Mesodermal cell (in vitro differentiated cells): ENCODE data around the gene TNS3.

ENCODE experiments used
- H3K27ac ChIP-seq: 2 replicates; pipeline ENCODE4 v1.7.0; 2013; ENCODE audit warnings: mild to moderate bottlenecking, low read depth, low read length, moderate library complexity; ENCODE audit not compliant: severe bottlenecking
- H3K36me3 ChIP-seq: 2 replicates; pipeline ENCODE4 v1.7.1; 2013; ENCODE audit warnings: mild to moderate bottlenecking, low read length, moderate library complexity; ENCODE audit not compliant: control insufficient read depth, insufficient read depth
- H3K4me1 ChIP-seq: one replicate; pipeline ENCODE4 v1.7.1; 2013; ENCODE audit warnings: mild to moderate bottlenecking, low read length; ENCODE audit not compliant: insufficient read depth, control insufficient read depth, poor library complexity, severe bottlenecking
- H3K4me3 ChIP-seq: 2 replicates; pipeline ENCODE4 v1.7.0; 2013; ENCODE audit warnings: low read length, control low read depth, mild to moderate bottlenecking; ENCODE audit not compliant: insufficient read depth, poor library complexity, severe bottlenecking; ENCODE audit errors: extremely low read depth
- H3K9me3 ChIP-seq: 2 replicates; pipeline ENCODE4 v1.7.1; 2013; ENCODE audit warnings: mild to moderate bottlenecking, low read length, moderate library complexity; ENCODE audit not compliant: control insufficient read depth
- WGBS, 2 experiments: methylation state at CpG; one replicate each; pipeline ENCODE4 v1.1.5; 2013; ENCODE audit warnings: missing lambda C conversion rate in 2 of 2; ENCODE audit not compliant: insufficient coverage in 2 of 2; 5-methylcytosine and 5-hydroxymethylcytosine counted together

TNS3 gene

DNA sequence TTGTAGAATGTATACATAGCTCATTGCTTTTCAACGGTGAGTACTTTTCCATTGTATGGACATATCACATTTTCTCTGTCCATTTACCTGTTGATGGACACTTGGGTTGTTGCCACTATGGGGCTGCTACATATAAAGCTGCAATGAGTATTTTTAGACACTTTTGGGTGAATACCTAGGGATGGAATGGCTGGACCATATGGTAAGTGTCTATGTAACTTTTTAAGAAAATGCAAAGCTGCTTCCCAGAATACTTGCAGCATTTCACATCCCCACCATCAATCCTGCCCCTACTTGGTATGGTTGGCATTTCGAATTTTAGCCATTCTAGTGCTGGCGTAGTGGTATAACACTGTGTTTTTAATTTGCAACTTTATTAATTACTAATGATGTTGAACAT lies 274.6 kb downstream of the TNS3 start:
- H3K27ac ChIP-seq = no peak overlapping the region
- no peak overlapping the region for H3K4me3 ChIP-seq
- WGBS, 2 experiments = no CpG with 5 or more reads among the region's 3 CpGs
- H3K36me3 ChIP-seq = peaks cover 32% of the 10 kb centered on the region
- no peaks in the 10 kb centered on the region for H3K4me1 ChIP-seq
- no peaks in the 10 kb centered on the region for H3K9me3 ChIP-seq

- Histone ChIP-seq H3K9me3 (no peaks in the 10 kb centered on the region), H3K36me3 (peaks cover 37% of the 10 kb centered on the region), H3K27ac (no peak overlapping the region), H3K4me3 (no peak overlapping the region), H3K4me1 (no peaks in the 10 kb centered on the region)
- 93 to 94% methylated on average over 24 to 27 of the region's 27 CpGs for WGBS, 2 experiments
Observed at GRCh38 chr7:47304727-47305719, 276.9 kb downstream of the TNS3 start.

DNA sequence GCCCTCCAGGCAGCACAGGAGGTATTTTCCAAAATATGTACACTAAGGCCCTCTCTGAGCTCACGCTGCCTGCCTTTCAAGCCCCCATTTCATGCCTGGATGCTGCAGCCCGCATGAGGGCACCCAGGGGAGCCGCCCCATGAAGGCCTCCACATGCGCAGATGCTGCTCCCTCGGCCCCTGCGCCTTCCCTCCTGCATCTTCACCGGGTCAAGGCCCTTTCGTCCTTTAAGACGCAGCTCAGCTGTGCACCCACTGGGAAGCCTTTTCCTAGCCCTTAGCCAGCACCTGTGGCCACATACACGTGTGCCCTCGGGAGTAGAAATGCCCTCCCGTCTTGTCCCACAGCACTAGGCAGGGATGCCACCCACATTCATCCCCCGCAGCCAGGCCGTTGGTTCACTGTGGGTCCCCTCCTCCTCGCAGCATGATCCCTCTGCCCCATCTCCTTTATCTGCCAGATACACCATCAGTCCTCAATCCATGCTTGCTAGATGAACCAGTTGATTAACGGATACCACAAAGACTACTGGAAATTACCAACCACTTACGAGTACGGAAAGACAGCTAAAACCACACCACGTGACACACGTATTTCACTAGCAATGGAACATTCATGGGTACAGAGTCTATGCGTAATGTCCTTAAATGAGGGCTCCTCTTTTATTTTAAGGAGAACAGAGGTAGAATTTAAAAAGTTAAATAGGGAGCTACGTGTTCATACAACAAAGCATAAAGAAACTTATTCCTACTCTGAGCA lies 278.0 kb downstream of the TNS3 start:
- Histone ChIP-seq H3K27ac (no peak overlapping the region), H3K4me1 (no peaks in the 10 kb centered on the region), H3K4me3 (no peak overlapping the region), H3K36me3 (peaks cover 45% of the 10 kb centered on the region), H3K9me3 (no peaks in the 10 kb centered on the region)
- WGBS, 2 experiments = 96 to 98% methylated on average over 13 to 18 of the region's 22 CpGs

GRCh38 chr7:47303014-47303694 lies 278.8 kb downstream of the TNS3 start:
- H3K4me1 ChIP-seq = no peaks in the 10 kb centered on the region
- no peak overlapping the region for H3K4me3 ChIP-seq
- H3K27ac ChIP-seq = no peak overlapping the region
- 91 to 92% methylated on average over 27 to 29 of the region's 30 CpGs for WGBS, 2 experiments
- peaks cover 45% of the 10 kb centered on the region for H3K36me3 ChIP-seq
- no peaks in the 10 kb centered on the region for H3K9me3 ChIP-seq

DNA sequence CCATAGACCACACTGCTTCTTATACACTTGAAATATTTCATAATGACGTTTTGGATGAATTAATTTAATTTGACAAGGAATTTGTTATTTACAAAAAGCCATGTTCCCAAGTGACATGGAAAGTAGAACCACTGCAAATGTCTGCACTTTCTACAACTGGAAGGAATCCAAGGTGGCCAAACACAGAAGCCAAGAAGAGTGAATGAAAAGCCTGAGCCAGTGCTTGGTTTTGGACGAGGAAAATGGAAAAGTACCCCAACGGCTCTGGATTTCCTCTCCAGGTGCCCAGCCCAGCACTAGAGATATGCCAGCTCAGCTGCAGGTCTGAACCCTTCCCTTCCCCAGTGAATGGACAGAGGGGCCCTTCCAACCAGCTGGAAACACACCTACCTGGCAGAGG lies 279.4 kb downstream of the TNS3 start:
- H3K4me1 ChIP-seq = no peaks in the 10 kb centered on the region
- H3K4me3 ChIP-seq = no peak overlapping the region
- H3K9me3 ChIP-seq = no peaks in the 10 kb centered on the region
- H3K27ac ChIP-seq = no peak overlapping the region
- H3K36me3 ChIP-seq = peaks cover 45% of the 10 kb centered on the region
- WGBS, 2 experiments = 93 to 95% methylated on average over 2 of the region's 3 CpGs

GRCh38 chr7:47301657-47302295 lies 280.1 kb downstream of the TNS3 start:
- Histone ChIP-seq H3K4me1 (no peaks in the 10 kb centered on the region), H3K27ac (no peak overlapping the region), H3K36me3 (peaks cover 52% of the 10 kb centered on the region), H3K9me3 (no peaks in the 10 kb centered on the region), H3K4me3 (no peak overlapping the region)
- 94 to 96% methylated on average over 8 to 9 of the region's 10 CpGs for WGBS, 2 experiments

DNA sequence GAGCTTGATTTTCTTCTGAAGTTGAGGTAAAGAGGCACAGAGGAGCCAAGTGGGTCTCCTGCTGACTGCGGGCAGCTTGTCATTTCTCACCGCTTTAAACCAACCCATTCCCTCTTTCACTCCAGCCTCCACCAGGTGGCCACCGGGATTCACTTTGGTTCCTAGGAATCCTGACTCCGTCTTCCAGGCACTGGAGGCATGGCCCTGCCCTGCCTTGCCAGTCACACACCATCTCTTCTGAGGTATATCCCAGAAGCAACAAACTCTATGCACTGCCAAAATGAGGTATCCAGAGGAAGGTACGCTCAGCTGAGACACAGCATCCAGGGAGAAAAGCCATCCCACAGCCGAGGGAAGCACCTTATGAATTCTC lies 280.8 kb downstream of the TNS3 start:
- peaks cover 59% of the 10 kb centered on the region for H3K36me3 ChIP-seq
- H3K9me3 ChIP-seq = no peaks in the 10 kb centered on the region
- H3K4me1 ChIP-seq = no peaks in the 10 kb centered on the region
- WGBS, 2 experiments = 20 to 60% methylated on average over 1 to 6 of the region's 6 CpGs
- H3K4me3 ChIP-seq = no peak overlapping the region
- no peak overlapping the region for H3K27ac ChIP-seq

DNA sequence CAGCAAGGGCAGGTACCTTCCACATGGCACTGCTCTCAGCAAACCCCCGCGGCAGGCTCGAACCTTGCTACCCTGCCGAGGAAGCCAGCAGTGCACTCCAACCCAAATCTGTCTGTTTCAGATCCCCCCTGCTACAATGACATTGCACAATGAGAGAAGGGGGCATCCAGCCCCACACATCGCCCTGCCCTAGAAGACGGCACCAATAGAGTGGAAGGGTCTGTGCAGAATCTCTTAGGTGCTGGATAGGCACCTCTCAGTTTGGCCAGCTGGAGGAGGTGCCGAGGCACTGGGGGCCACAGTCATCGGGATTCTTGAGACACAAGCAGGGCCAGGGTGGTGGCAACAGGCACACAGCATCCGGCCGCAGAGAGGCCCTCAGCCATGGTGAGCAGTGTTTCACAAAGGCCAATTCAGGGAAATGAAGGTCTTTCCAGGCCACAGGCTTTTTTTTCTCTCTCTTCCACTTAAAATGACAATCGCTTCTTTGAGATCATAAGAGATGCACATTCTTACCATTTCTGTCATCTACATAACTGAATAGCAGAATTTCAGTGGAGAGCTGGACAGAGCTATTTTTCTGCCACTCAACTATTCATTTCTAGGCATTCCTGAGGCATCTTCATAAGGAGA lies 281.3 kb downstream of the TNS3 start:
- H3K36me3 ChIP-seq = peaks cover 64% of the 10 kb centered on the region

GRCh38 chr7:47299496-47299895 lies 282.4 kb downstream of the TNS3 start:
- Histone ChIP-seq H3K9me3 (no peaks in the 10 kb centered on the region), H3K36me3 (peaks cover 70% of the 10 kb centered on the region), H3K4me3 (no peak overlapping the region), H3K27ac (no peak overlapping the region), H3K4me1 (no peaks in the 10 kb centered on the region)
- 92 to 93% methylated on average over 7 to 8 of the region's 8 CpGs for WGBS, 2 experiments

More for the DNA sequence above, 281.3 kb downstream of the TNS3 start:
- Histone ChIP-seq H3K9me3 (no peaks in the 10 kb centered on the region), H3K27ac (no peak overlapping the region), H3K4me1 (no peaks in the 10 kb centered on the region), H3K4me3 (no peak overlapping the region)
- WGBS, 2 experiments = 93 to 96% methylated on average over 7 to 10 of the region's 11 CpGs

GRCh38 chr7:47298636-47299035 lies 283.3 kb downstream of the TNS3 start:
- Histone ChIP-seq H3K9me3 (no peaks in the 10 kb centered on the region), H3K27ac (no peak overlapping the region), H3K36me3 (peaks cover 68% of the 10 kb centered on the region), H3K4me3 (no peak overlapping the region), H3K4me1 (no peaks in the 10 kb centered on the region)
- WGBS, 2 experiments = 91 to 94% methylated on average over 12 of the region's 12 CpGs
